Stomach (tissue), 4 donors: ENCODE measurements around the gene GRIA4.

Experiments used
- EP300 ChIP-seq: sonication (generic); formaldehyde crosslinking; IDR thresholded peaks from one replicate; pipeline ENCODE4 v1.6.1; 2017; ENCODE audit warnings: antibody characterized with exemption
- POLR2A ChIP-seq, 4 donors: fragments of 450-650 bp; IDR thresholded peaks; one replicate each; pipeline ENCODE4 v1.6.1; 2016; ENCODE audit warnings: antibody characterized with exemption in 4 of 4, control low read depth in 2 of 4, mild to moderate bottlenecking in 1 of 4, moderate library complexity in 1 of 4
- POLR2AphosphoS5 ChIP-seq, 3 donors: sonication (generic); formaldehyde crosslinking; IDR thresholded peaks; one replicate each; pipeline ENCODE4 v1.6.1; 2016; ENCODE audit warnings: antibody characterized with exemption in 3 of 3
- TF ChIP-seq, protein P1 (sequence below), 7 experiments: fragments of 450-650 bp in 4 of 7; fragments of 200-600 bp in 3 of 7; sonication (generic) in 3 of 7; IDR thresholded peaks; one replicate each; pipeline ENCODE4 v1.5.1; 2016 to 2019; ENCODE audit warnings: antibody characterized with exemption in 7 of 7, control low read depth in 2 of 7, mild to moderate bottlenecking in 1 of 7

DNA sequence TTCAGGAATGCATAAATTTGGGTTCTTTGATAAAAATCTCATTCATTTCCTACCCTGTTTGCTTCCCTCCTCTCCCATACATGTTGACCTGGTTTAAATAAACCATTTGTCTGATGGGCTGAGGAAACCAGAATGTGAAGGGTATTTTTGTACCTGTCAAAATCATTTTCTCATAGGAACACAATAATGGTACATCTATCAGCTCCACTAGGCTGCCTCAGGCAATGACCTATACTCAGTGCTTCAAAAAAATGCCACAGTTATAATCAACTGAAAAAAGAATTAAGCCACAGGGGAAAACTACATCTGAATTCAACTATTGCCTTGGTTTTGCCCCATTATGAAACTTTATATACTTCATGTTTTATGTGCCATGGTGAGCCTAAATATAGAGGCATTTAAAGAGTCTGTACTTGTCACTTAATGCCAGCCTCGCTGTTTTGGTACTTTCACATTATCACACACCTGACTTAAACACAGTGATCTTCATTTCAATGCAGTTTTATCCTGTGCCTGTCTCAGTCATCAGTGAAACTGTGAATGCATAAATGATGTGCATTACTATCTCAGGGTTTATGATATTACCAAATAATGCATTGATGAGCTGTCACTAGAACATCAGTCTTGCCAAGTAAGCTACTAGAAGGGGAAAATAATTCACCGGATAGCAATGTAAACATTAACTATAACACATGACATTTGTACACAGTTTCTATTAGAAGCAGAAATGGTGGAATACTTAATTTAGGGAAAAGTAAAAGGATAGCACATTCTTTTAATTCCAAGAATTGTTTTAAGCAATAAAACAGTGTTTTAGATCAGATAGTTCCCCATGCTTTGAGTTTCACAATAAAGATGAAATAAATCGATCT is 319.4 kb downstream of the GRIA4 start:
- TF ChIP-seq, protein P1, sequence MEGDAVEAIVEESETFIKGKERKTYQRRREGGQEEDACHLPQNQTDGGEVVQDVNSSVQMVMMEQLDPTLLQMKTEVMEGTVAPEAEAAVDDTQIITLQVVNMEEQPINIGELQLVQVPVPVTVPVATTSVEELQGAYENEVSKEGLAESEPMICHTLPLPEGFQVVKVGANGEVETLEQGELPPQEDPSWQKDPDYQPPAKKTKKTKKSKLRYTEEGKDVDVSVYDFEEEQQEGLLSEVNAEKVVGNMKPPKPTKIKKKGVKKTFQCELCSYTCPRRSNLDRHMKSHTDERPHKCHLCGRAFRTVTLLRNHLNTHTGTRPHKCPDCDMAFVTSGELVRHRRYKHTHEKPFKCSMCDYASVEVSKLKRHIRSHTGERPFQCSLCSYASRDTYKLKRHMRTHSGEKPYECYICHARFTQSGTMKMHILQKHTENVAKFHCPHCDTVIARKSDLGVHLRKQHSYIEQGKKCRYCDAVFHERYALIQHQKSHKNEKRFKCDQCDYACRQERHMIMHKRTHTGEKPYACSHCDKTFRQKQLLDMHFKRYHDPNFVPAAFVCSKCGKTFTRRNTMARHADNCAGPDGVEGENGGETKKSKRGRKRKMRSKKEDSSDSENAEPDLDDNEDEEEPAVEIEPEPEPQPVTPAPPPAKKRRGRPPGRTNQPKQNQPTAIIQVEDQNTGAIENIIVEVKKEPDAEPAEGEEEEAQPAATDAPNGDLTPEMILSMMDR (IDR thresholded peaks at IDR 0.05) = no peak
- TF ChIP-seq EP300 (no peak), POLR2A (IDR thresholded peaks at IDR 0.05) (no peak), POLR2AphosphoS5 (IDR thresholded peaks at IDR 0.05) (no peak)
